Measurements from ENCODE around the gene ZNF10.

ZNF10 gene

DNA sequence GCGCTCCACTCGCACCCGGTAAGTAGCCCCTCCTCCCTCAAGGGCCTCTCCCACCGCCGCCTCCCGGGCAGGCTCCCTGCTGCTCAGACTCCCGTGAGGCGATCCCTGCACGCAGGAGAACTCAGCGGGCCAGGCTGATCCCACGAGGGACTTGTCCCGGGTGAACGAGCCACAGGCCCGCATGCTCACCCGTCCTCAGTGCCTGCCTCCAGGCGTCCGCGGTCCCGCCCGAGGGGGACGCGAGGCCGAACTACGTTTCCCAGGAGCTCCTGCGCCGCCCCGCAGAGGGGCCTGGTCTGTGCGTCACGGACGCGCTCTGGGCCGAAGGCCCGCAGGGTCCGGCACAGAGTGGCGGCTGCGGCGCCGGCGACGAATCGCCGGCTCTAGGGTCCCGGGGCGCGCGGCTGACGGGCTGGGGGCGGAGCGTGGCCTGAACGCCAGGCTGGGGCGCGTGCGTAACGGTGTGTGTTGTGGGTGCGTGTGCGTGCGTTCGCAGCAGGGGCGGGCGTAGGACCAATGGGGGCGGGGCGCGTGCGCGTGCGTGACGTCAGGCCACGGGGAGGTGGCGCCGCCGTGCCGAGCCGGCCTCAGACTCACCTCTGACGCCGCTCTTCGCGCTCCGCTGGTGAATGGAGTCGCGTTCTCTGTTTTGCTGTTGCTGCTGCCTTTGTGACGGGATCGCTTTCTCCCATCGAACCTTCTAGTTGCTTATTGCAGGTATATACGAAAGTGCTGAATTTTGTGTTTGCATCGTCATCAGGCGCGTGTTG is at the start of gene ZNF10, which contains the start of gene ZNF891:
ZNF10 (plus strand) TSS at position 590 of the 770 bp plus-strand sequence. CDS start 13,866 bp downstream, outside the sequence.
ZNF891 (minus strand) TSS at position 237 of the 770 bp plus-strand sequence. CDS start 8,356 bp downstream, outside the sequence.
- DNase-seq (ENCODE audit: low read depth), result peak; percentile 96

DNA sequence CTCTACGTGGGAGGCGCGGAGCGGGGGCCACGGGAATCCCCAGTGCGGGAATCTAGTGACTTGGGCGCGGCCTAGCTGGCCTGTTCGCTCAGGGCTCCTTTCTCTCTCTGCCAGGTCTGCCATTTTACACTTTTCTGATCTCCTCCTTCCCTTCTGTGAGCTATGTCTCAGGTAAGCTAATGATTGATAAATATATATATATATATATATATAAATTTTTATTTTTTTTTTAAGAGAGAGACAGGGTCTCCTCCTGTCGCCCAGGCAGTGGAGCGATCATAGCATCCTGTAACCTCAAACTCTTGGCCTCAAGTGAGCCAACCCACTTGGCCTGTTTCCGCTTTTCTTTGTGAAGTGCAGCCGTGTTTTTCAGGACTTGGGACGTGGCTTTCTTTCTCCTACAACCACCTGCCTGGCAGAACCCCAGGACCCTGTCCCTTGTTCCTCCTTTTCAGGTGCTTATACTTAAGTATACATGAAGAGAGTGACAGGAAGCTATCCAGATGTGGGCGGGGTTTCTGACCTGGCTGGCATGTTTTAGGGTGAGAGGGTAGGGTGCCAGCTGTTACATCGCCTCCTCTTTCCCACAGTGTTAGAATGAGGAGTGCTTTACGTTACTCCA is 49.2 kb upstream of the ZNF10 start:
- DNase-seq (ENCODE audit: low read depth), result peak; percentile 10

DNA sequence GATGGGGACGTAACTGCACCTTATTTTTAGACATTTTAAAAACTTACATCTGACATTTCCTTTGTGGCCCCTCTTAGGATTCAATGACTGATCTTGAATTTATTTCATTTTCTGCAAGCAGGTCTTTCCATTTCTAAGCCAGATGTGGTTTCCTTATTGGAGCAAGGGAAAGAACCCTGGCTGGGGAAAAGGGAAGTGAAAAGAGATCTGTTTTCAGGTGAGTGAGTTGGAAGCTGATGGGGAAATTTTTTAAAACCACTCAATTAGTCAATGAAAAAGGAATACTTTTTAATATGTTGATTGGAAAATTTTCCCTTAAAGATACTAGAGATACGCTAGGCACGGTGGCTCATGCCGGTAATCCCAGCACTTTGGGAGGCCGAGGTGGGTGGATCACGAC is 47.1 kb upstream of the ZNF10 start:
- no peak for DNase-seq (ENCODE audit: low read depth)

DNA sequence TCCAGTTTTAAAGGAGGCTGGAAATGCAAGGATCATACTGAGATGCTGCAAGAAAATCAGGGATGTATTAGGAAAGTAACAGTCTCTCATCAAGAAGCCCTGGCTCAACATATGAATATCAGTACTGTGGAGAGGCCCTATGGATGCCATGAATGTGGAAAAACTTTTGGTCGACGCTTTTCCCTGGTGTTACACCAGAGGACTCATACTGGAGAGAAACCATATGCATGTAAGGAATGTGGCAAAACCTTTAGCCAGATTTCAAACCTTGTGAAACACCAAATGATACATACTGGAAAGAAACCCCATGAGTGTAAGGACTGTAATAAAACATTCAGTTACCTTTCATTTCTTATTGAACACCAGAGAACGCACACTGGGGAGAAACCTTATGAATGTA is 24.8 kb upstream of the ZNF10 start:
- DNase-seq (ENCODE audit: low read depth), result peak; percentile 10

DNA sequence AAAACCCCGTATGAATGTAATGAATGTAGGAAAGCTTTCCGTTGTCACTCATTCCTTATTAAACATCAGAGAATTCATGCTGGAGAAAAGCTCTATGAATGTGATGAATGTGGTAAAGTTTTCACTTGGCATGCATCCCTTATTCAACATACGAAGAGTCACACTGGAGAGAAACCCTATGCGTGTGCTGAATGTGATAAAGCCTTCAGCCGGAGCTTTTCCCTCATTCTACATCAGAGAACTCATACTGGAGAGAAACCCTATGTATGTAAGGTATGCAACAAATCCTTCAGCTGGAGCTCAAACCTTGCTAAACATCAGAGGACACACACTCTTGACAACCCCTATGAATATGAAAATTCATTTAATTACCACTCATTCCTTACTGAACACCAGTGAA is 24.2 kb upstream of the ZNF10 start:
- peak; percentile 27 for DNase-seq (ENCODE audit: low read depth)

DNA sequence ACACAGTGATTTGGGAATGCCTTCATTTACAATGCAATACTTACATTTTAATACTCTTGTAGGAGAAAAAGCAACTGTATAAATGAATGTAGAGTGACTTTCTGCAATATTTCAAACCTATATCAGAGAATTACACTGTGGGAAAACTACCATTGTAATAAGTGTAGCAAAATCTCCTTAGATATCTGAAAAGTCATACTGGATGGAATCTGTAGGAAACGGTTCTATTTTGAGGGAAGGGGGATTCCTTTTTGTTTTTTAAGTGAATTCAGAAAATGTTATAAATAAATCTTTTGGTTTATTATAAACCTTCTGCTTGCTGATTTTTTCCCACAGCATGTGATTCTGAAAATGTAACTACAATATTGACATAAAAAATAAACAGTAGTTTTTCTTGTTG is 23.3 kb upstream of the ZNF10 start:
- no peak for DNase-seq (ENCODE audit: low read depth)

DNA sequence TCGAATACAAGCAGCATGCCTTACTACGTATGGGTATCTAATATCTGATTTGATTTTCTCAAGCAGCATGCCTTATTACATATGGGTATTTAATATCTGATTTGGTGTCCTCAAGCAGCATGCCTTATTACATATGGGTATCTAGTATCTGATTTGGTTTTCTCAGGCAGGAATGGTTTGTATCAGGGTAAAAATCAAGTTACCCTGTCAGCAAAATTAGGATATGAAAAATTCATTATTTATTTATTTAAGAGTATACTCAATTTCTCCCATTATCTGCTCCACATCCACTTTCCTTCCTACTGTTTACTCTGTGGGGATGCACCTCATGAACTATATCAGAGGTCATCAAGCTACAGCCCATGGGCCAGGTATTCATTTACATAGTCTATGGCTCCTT is 22.3 kb upstream of the ZNF10 start:
- no peak for DNase-seq (ENCODE audit: low read depth)

DNA sequence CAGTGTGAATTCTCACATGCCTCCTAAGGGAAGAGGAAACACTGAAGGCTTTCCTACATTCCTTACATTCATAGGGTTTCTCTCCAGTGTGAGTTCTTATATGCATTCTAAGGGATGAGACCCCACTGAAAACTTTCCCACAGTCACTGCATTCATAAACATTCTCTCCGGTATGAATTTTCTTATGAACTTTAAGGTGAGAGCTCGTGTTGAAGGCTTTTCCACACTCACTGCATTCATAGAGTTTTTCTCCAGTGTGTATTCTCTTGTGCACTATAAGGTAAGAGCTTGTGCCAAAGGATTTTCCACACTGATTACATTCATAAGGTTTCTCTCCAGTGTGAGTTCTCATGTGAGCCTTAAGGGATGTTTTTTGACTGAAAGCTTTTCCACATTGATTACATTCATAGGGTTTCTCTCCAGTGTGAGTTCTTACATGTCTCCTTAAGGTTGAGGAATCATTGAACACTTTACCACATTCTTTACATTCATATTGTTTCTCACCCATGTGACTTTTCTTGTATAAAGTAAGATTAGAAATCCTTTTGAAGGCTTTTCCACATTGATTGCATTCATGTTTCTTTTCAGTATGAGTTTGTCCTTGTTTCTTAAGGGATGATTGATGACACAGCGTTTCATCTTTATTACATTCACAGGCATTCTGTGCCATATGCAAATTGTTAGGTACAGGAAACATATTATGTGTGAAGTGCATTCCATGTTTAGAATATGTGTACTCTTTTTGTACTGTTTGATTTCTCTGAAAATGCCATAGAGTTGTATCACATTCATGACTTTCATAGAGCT is 9.8 kb upstream of the ZNF10 start:
- peak; percentile 14 for DNase-seq (ENCODE audit: low read depth)

DNA sequence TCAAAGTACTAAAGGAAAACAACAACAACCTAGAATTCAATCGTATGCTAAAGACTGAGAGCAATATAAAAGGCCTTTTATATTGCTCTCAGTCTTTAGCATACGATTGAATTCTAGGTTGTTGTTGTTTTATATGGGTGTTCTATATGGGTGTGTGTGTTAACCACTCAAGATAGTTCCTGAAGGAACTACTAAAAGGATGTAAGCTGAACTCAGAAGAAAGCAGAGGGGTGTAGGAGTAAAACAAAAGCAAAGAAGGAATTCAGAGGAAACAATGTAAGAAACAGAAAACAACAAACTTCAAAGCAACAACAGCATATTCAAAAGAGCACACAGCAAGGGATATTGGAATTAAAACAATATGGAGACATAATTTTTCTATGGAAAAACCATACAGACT is 5.8 kb upstream of the ZNF10 start:
- no peak for DNase-seq (ENCODE audit: low read depth)

DNA sequence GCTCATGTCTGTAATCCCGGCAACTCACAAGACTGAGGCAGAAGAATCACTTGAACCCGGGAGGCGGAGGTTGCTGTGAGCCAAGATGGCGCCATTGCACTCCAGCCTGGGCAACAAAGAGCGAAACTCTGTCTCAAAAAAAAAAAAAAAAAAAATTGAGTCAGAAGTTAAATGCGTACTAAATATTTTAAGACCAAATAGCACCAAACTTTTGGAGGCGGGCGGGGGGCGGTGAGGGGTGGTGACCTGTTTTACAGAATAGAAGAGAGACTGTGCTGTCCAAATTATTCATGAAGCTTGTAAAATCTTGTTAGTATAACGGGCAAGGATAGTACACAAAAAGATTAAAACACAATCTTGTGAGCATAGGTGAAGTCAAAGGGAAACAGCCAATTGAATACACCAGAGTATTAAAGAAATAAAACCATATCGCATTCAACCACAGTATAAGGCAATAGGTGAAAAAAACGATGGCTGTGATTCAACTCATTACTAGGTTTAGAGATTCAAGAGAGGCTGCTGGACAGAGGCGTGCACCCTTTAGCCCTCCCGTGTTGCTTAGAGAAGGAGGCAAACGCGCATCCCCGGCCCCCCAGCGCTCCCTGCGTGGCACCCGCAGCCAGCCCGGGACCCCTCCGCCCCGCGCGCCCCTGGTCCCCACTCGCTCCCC is 924 bp upstream of the ZNF10 start:
- peak; percentile 58 for DNase-seq (ENCODE audit: low read depth)

DNA sequence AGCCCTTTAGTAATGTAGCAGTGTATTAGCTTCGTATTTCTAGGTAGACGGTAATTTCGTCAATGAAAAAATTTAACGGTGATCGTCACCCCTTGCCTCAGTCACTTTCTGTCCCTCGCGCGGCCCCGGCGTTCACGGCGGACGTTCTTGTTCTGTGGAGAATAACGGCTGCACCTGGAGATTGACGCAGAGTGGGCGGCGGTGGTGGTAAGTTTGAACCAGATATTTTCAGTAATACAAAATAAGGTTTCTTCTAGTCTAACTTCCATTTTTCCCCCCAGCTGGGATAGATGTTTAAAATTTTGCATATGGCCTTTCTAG is 341 bp downstream of the ZNF10 start:
- DNase-seq (ENCODE audit: low read depth), result no peak

DNA sequence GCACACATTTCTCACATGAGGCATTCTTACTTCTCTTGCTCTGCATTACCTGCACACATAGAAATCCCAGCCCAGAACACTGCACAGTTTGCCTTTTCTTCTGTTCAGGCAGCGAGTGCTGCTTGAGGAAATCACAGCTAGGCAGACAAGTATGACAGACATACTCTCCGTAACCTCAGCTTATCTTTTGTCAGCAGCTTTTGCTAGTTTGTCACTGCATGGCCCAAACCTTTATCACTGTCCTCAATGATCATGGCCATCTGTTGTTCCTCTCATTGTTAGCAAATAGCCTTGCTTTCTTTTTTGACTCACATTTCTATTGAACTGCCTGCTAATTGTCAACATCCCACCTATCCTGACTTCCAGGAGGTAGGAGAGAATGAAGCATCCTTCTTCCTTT is 5.3 kb downstream of the ZNF10 start:
- no peak for DNase-seq (ENCODE audit: low read depth)

DNA sequence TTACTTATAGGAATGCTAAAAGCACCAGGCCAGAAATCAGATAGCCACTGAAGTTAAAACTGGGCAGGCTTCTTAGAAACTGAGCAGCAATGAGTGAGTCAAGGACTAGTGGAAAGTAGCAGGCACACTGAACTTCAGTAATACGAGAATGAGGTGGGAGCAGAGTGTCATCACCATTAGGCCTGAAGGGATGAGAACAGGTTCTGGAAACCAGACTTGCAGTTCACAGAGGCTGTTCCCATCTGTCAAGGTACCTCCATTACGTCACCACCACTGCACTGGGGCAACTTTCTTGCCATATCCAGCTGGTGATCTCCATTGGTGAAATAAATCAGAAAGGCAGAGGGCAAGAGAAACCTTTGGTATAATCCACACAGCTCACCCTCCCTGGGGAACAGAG is 15.6 kb downstream of the ZNF10 start:
- no peak for DNase-seq (ENCODE audit: low read depth)

DNA sequence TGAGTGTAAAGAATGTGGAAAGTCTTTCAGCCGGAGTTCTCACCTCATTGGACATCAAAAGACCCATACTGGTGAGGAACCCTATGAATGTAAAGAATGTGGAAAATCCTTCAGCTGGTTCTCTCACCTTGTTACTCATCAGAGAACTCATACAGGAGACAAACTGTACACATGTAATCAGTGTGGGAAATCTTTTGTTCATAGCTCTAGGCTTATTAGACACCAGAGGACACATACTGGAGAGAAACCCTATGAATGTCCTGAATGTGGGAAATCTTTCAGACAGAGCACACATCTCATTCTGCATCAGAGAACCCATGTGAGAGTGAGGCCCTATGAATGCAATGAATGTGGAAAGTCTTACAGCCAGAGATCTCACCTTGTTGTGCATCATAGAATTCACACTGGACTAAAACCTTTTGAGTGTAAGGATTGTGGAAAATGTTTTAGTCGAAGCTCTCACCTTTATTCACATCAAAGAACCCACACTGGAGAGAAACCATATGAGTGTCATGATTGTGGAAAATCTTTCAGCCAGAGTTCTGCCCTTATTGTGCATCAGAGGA is 25.8 kb downstream of the ZNF10 start:
- peak; percentile 4 for DNase-seq (ENCODE audit: low read depth)

DNA sequence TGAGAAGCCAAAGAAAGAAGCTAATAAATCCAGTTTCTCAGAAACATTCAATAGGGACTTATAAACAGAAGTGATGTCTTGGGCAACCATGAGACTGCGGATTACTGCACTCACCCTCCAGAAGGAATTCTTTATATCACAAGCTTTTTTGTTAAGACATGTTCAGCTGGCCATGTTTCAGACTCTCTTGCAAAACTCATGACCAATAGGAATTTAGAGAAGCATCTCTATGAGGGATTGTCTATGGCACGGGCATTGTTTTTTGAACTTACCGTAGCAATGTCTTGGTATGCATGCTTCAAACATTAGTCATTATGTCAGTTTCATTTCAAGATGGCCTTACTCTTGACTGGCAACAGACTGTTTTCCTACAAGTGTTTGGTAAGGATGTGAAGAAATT is 35.3 kb downstream of the ZNF10 start:
- DNase-seq (ENCODE audit: low read depth), result no peak

DNA sequence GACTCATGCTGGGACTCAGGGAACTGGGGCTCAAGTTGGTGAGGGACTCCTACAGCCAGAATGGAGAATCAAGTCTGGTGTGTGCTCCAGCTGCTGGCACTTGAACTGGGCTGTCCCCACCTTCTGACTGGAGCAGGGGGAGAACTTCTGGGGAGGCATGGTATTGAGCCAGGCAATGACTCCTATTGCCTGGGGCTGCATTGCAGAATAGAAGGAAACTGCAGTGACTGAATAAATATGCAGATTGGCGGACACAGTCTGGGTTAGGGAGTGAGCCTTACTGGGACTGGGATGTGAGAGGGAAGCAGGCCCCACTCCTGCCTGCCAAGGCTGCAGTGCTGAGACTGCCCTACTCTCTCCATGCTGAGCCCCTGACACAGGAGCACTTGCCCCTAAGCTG is 42.1 kb downstream of the ZNF10 start:
- DNase-seq (ENCODE audit: low read depth), result no peak

DNA sequence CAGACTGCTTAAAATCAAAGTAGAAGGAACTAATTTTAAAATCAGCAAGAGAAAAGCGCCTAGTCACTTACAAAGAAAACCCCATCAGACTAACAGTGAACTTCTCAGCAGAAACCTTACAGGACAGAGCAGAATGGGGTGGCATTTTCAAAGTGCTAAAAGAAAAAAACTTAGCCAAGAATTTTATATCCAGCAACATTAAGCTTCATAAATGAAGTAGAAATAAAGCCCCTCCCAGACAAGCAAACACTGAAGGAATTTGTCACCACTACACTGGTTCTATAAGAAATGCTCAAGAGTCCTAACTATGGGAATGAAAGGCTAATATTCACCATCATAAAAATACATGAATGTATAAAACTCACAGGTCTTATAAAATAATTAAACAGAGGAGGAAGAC is 44.5 kb downstream of the ZNF10 start:
- no peak for DNase-seq (ENCODE audit: low read depth)

DNA sequence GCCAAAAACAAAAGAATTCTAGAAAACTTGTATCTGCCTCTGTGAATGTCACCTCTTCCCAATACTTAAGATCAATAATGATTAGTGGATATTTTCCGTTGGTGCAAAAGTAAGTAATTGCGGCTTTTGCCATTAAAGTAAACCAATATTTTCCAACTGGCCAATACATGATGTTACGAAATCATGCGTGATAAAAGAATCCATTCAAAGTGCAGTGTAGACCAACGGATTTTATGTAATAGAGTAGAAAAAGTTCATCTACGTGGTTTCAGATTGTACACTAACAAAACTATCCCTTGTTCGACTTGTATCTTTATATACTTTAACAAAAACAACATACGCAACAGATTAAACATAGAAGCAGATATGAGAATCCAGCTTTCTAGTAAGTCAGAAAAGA is 50.2 kb downstream of the ZNF10 start:
- DNase-seq (ENCODE audit: low read depth), result no peak

DNA sequence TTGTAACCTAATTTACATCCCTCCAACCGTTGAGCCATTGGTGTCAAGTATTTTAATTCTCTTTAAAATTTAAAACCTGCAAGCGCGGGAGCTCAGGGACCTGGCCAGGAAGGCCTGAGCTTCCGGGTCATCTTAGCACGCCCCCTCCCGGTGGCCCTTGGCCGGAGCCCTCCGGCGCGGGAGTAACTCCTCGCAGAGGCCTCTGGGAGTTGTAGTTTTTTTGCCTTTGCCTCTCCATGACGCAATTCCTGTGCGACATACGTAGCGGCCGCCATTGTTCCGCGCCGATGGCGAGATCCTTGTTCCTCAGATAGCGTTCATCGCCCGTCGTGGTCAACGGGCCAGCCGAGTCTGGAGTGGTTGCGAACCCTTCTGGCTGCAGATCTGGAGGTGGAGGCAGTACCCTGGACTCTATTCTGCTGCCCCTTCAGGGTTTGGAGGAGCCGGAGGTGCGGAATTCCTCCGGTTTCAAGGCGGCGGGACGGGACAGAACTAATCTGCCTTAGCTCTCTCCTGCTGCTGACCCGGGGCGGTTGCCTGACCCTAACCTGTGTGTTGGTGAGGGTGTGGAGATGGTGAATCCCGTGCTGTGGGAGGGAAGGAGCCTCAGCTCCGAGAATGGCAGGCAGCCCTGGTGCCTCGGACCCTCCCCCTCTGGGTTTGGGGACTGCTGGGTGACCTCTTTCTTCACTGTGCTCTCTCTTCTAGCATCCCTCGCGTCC is 51.0 kb downstream of the ZNF10 start, which contains the start of gene ZNF268:
ZNF268 (plus strand) TSS at position 258 of the 722 bp plus-strand sequence. CDS start 503 bp downstream, outside the sequence.
- DNase-seq (ENCODE audit: low read depth), result peak; percentile 95

DNA sequence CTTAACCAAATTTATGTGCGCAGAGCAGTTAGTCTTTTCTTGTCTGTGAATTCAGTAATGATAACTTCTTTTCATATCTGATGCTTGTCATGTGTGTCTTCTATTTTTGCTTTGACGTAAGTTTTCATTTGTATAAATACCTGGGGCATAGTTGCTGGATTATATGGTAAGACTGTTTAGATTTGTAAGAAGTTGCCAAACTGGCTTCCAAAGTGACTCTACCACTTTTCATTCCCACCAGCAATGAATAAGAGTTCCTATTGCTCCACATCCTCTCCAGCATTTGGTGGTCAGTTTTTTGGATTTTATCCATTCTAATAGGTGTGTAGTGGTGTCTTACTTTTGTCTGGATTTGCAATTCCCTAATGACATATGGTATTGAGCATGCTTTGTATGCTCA is 59.7 kb downstream of the ZNF10 start:
- no peak for DNase-seq (ENCODE audit: low read depth)

DNA sequence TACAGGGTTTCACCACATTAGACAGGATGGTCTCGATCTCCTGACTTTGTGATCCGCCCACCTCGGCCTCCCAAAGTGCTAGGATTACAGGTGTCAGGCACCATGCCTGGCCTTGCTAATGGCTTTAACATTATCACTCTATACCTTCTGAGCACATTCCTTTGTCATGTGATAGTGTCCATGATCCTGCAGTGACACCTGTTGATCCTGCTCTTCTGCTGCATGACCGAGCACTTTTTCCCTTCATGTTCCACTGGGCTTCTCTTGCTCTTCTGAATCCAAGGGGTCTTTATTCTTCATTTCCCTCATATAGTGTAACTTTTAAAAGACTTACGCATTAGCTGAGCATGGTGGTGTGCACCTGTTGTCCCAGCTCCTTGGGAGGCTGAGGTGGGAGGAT is 62.4 kb downstream of the ZNF10 start:
- DNase-seq (ENCODE audit: low read depth), result no peak
